ENCODE data around the gene SLC5A5.
"Not testable (repeated sequence)": the region's sequence is repeated elsewhere in the genome, so short reads cannot be mapped to it uniquely, and the experiment has no call there.

The SLC5A5 gene

DNA sequence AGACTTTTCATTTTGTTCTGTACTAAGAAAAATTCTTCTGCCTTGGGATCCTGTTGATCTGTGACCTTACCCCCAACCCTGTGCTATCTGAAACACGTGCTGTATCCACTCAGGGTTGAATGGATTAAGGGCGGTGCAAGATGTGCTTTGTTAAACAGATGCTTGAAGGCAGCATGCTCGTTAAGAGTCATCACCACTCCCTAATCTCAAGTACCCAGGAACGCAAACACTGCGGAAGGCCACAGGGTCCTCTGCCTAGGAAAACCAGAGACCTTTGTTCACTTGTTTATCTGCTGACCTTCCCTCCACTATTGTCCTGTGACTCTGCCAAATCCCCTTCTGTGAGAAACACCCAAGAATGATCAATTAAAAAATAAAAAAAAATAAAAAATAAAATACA, 47.4 kb downstream of the SLC5A5 start:
- DNase-seq (ENCODE audit: low read depth in 1 of 2, low spot score in 1 of 2), result not testable (repeated sequence)

DNA sequence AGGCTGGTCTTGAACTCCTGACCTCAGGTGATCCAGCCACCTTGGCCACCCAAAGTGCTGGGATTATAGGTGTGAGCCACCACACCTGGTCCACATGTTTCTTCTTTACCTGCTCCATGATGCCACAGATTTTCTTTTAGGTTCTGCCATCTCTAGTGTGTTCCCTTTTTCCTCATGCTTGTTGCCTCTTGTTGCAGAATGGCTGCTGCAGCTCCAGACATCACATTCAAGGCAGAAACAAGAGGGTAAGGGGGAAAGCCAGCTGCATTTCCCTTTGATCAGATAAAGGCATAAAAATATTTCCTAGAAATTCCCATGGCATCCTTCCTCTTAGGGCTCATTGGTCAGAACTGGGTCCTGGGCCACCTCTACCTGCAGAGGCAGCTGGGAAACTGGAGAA, 48.8 kb downstream of the SLC5A5 start:
- DNase-seq (ENCODE audit: low read depth in 1 of 2, low spot score in 1 of 2), result no peak

DNA sequence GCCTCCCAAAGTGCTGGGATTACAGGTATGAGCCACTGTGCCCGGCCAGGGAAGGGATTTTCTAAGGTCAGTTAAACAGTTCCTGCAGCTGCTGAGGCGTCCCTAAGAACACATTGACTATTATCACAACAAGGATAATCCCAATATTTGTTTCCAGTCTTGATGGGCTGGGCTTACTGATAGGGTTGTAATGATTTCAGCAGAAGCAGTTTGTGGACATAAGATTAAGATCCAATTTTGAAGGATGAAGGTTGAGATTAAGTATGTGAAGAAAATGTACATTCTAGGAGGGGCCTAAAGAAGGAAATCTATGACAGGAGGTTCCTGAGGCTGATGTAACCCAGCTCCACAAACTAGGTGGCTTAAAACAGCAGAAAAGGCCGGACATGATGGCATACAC, 50.4 kb downstream of the SLC5A5 start:
- DNase-seq (ENCODE audit: low read depth in 1 of 2, low spot score in 1 of 2), result no peak

- no peak for DNase-seq (ENCODE audit: low read depth in 1 of 2, low spot score in 1 of 2)
Measured at GRCh38 chr19:17926044-17926443, 54.3 kb downstream of the SLC5A5 start.

- DNase-seq (ENCODE audit: low read depth in 1 of 2, low spot score in 1 of 2), result no peak
Measured at GRCh38 chr19:17929056-17929455, 57.3 kb downstream of the SLC5A5 start.

DNA sequence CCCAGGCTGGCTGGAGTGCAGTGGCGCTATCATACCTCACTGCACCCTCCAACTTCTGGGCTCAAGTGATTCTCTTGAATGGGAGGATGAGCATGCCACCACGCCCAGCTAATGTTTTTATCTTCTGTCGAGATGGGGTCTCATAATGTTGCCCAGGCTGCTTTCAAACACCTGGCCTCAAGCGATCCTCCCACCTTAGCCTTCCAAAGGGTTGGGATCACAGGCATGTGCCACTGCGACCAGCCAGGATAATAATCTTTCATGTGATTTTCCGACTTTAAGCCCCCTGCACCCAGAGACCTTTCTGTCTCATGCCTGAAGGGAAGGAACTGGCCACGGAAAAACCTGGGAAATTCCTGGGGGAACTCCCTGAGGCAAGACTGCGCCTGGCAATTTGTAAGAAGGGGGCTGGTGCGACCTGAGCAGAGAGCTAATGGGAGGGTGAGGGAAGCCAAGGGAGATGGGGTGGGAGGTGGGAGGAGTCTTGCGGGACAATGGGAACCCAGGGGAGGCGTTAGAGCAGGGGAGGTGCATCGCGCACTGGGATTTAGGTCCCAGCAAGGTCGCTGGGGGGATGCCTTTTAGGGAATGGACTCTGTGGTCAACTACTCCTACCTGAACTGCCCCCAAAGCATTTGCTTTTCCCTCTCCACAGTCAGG, 59.9 kb downstream of the SLC5A5 start:
- DNase-seq (ENCODE audit: low read depth in 1 of 2, low spot score in 1 of 2), result no peak

GRCh38 chr19:17932485-17933338, 61.0 kb downstream of the SLC5A5 start, which contains the start of gene CCDC124:
Gene CCDC124 (plus strand): TSS chr19:17933015. CDS start chr19:17936421, 3,406 bp downstream.
- DNase-seq (ENCODE audit: low read depth in 1 of 2, low spot score in 1 of 2), result peak; percentile 90

DNA sequence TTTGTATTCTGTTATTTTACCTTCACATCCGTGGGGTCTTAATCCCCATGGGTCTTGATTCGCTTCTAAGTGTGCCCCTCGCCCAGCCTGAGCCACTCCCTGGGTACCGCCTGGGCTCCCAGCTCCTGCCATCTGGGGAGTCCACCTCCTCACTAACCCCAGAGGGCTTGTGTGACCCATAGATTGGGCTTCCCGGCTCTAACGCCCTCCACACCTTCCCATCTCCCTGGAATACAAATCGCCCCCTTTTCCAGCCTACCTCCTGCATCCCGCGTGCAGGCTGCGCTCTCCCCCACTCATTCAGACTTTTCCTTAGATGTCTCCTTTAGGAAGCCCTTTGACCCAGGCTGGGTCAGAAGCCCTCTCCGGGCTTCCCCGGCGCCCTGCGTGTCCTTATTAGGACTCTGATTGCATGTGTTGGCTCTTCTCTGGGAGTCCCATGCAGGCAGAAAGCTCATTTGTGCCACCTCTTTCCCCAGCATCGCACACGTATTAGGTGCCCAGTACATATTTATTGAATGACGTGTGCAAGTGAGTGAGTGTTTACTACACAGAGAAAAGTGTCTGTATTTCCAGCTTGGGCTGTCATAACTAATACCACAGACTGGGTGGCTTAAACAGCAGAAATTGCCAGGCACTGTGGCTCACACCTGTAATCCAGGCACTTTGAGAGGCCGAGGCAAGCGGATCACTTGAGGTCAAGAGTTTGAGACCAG, 61.8 kb downstream of the SLC5A5 start:
- no peak for DNase-seq (ENCODE audit: low read depth in 1 of 2, low spot score in 1 of 2)

DNA sequence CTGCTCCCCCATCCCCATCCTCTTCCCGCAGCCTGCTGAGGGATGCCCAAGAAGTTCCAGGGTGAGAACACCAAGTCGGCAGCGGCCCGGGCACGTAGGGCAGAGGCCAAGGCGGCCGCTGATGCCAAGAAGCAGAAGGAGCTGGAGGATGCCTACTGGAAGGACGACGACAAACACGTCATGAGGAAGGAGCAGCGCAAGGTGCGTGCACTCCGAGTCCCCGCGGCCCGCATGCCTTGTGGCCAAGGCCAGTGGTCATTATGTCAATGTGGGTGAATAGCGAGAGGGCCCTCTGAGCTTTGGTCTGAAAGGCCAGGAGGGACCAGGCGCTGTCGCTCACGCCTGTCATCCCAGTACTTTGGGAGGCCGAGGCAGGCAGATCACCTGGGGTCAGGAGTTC, 64.6 kb downstream of the SLC5A5 start:
- no peak for DNase-seq (ENCODE audit: low read depth in 1 of 2, low spot score in 1 of 2)

DNA sequence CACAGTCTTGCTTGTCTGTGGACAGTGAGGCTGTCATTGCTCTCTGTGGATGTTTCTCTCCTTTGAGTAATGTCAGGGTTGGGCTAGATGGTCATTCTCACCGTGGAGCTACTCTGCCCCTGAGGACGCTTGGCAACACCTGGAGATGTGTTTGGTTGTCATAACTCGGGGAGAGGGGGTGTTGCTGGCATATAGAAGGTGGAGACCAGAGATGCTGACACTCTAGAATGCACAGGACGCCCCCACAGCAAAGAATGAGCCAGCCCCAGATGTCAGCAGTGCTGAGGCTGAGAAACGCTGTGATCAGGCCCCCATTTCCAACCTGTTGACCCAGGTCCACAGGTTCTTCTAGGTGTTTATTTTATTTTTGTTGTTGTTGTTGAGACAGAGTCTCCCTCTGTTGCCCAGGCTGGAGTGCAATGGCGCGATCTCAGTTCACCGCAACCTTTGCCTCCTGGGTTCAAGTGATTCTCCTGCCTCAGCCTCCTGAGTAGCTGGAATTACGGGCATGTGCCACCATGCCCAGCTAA, 65.7 kb downstream of the SLC5A5 start:
- no peak for DNase-seq (ENCODE audit: low read depth in 1 of 2, low spot score in 1 of 2)

DNA sequence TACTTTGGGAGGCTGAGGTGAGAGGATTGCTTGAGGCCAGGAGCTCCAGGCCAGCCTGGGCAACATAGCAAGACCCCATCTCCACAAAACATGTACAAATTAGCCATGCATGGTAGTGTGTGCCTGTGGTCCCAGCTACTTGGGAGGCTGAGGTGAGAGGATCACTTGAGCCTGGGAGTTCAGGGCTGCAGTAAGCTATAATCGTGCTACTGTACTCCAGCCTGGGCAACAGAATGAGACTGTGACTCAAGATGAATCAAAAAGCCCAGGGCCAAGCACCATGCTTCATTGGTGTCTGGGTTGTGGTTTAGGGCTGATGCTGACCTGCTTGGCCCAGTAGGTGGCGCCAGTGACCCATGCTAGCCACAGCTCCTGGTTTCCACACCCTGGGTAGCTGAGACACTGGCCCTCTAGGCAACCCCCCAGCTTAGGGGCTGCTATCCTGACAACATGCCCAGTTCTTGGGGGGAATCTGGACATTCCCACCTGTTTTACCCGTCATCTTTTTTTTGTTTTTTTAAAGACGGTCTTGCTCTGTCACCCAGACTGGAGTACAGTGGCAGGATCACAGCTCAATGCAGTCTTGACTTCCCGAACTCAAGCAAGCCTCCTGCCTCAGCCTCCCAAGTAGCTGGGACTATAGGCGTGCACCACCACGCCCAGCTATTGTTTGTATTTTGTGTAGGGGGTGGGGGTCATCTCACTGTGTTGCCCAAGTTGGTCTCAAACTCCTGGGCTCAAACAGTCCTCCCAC, 66.5 kb downstream of the SLC5A5 start:
- peak; percentile 73 to 80 for DNase-seq (ENCODE audit: low read depth in 1 of 2, low spot score in 1 of 2)

DNA sequence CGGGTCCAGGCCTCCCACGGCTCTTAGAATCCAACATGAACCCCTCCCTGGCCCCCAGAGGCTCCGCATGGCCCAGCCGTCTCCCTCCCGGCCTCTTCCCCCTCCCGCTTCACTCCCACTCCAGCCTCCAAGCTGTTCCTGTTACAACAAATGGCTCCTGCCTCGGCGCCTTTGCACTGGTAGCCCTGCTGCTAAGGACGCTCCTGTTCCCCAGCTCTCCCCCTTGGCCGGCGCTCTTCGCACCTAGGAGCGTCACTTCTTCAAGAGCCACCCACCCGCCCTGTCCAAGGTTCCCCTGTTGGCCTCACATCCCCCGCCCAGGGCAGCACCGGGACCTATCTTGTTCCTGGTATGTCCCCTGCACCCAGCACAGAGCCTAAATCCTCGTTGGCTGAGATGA, 70.4 kb downstream of the SLC5A5 start:
- no peak for DNase-seq (ENCODE audit: low read depth in 1 of 2, low spot score in 1 of 2)

DNA sequence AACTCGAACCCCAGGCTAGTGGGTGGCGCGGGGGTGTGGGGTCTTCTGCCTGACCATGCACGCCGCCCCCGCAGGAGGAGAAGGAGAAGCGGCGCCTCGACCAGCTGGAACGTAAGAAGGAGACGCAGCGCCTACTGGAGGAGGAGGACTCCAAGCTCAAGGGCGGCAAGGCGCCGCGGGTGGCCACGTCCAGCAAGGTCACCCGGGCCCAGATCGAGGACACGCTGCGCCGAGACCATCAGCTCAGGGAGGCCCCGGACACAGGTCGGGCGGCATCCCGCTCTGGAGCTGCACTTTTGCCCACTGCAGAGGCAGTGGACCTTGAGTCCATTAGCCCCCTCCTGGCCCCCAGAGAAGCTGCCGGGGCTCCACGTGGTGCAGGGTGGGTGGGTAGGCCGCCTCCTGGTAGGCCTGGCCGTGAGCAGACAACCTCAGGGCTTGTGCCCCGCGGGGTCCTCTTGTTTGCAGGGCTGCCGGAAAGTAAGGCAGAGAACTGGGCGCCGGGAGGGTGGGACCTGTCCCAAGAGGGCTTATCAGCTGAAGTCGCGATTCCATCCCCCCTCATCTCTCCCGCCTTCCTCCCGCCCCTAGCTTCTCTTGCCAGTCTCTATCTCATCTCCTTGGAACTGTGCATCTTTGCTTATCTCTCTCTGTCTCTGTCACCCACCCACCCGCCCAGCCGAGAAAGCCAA, 71.0 kb downstream of the SLC5A5 start:
- DNase-seq (ENCODE audit: low read depth in 1 of 2, low spot score in 1 of 2), result no peak

GRCh38 chr19:17943274-17944221, 71.8 kb downstream of the SLC5A5 start:
- no peak for DNase-seq (ENCODE audit: low read depth in 1 of 2, low spot score in 1 of 2)

DNA sequence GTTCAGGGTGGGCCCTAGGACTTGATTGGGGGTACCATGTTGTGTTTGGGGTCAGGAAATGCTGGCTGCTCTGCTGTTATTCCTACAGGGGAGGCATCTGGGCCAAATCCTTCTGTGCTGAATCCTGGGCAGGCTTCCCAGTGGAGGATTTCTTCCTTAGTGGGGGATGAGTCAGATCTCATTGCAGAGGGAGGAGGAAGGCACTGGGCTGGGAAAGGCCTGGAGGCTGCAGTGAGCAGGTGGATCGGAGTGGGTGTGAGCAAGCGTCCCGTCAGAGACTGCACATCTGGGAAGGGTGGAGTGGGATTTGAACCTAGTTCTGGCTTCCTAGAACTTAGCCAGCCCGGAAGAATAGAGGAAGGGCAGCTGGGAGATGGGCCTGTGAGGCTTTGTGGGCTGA, 72.6 kb downstream of the SLC5A5 start:
- DNase-seq (ENCODE audit: low read depth in 1 of 2, low spot score in 1 of 2), result no peak

All from activated CD4-positive, alpha-beta T cell treated with anti-CD3 and anti-CD28 coated beads, Interleukin-2, amount 50 U/mL, for 24 hours (primary cell).